Activated B cell treated with CpG ODN at 0.5 μM for 24 hours (primary cell): Measurements from ENCODE around the gene BCAS3. TPM values are rescaled to one million over a fixed set of nuclear protein-coding genes. Genes with fewer than 3 reads are reported as not detected.
"Not testable (repeated sequence)": the region's sequence is repeated elsewhere in the genome, so short reads cannot be mapped to it uniquely, and the experiment has no call there.

Experiments
- ATAC-seq: fragments of 200-7000 bp; cut with Tn5 transposase; one replicate; pipeline ENCODE4 v1.10.0; 2021; ENCODE audit warnings: low read depth, mild to moderate bottlenecking, moderate library complexity
- CTCF ChIA-PET: fragments of 350-600 bp; sonication (Branson Sonifier 250); formaldehyde crosslinking; loops from one replicate; lab custom pipeline; 2021; ENCODE audit warnings: antibody characterized with exemption; lab: Charles Lee
- POLR2A ChIA-PET: fragments of 350-600 bp; sonication (Branson Sonifier 250); formaldehyde crosslinking; loops from one replicate; lab custom pipeline; 2021; ENCODE audit warnings: antibody characterized with exemption; lab: Charles Lee
- DNase-seq: peaks from one replicate; pipeline ENCODE4 v3.0.0; 2022
- H3K27ac Mint-ChIP-seq: one replicate; pipeline ENCODE4 v1.8.0; 2020; ENCODE audit warnings: mixed read lengths
- H3K27me3 Mint-ChIP-seq: one replicate; pipeline ENCODE4 v1.8.0; 2021; ENCODE audit warnings: mixed read lengths
- H3K36me3 Mint-ChIP-seq: one replicate; pipeline ENCODE4 v1.8.0; 2021; ENCODE audit warnings: low read depth, mixed read lengths
- H3K4me1 Mint-ChIP-seq: one replicate; pipeline ENCODE4 v1.8.0; 2021; ENCODE audit warnings: mixed read lengths
- H3K4me3 Mint-ChIP-seq: one replicate; pipeline ENCODE4 v1.8.0; 2020; ENCODE audit warnings: mild to moderate bottlenecking, mixed read lengths
- H3K9me3 Mint-ChIP-seq: one replicate; pipeline ENCODE4 v1.8.0; 2020; ENCODE audit warnings: mixed read lengths
- CTCF ChIP-seq: fragments of 200-600 bp; IDR thresholded peaks from one replicate; pipeline ENCODE4 v1.8.0; 2022; ENCODE audit warnings: antibody characterized with exemption, mild to moderate bottlenecking
- intact Hi-C: fragments of 100-400 bp; cut with micrococcal nuclease; formaldehyde crosslinking; loops from one replicate; pipeline ENCODE4 v1.15.1; 2024
- total RNA-seq: library from RNA; stranded (reverse); gene quantifications from 2 replicates; pipeline ENCODE4 v1.2.3, GENCODE V29; 2022

Gene BCAS3
- total RNA-seq, 1 donor from 2014 or later, result 37.5 TPM

DNA sequence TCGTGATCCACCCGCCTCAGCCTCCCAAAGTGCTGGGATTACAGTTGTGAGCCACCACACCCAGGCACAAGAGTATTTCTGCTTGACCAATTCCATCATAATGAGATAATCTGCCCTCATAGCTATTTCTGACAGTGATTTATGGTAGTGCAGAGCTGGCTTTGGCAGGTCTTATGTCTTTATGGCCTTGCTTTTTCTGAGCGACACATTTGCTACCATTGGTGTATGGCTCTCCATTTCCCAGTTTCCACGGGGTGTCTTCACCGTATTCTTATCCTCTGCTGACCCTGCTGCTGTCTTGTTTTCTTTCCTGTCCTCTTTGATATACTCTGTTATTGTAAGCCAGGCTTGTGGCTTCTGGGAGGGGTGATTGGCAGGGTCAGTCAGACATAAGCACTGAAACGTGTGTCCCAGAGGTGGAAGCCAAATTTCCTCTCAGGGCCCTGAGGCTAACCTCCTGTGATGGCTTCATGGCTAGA, 560.8 kb downstream of the BCAS3 start:
- no peak for TF ChIP-seq CTCF
- DNase-seq (no peak), ATAC-seq (no peak)
- H3K27ac Mint-ChIP-seq, result no peak overlapping the region
- ChIA-PET POLR2A (no interaction called here), CTCF (no interaction called here)
- intact Hi-C loops, result no loop called here
- H3K36me3 Mint-ChIP-seq, result peaks cover 4% of the 10 kb centered on the region
- no peaks in the 10 kb centered on the region for H3K27me3 Mint-ChIP-seq
- no peaks in the 10 kb centered on the region for H3K4me1 Mint-ChIP-seq
- no peaks in the 10 kb centered on the region for H3K9me3 Mint-ChIP-seq
- H3K4me3 Mint-ChIP-seq, result no peak overlapping the region

- intact Hi-C loops, result no loop called here
- H3K27ac Mint-ChIP-seq, result no peak overlapping the region
- no peak overlapping the region for H3K4me3 Mint-ChIP-seq
- ATAC-seq (no peak), DNase-seq (no peak)
- CTCF ChIA-PET, result no interaction called here
- H3K36me3 Mint-ChIP-seq, result peaks cover 5% of the 10 kb centered on the region
- no peaks in the 10 kb centered on the region for H3K27me3 Mint-ChIP-seq
- no peak for TF ChIP-seq CTCF
- H3K9me3 Mint-ChIP-seq, result no peaks in the 10 kb centered on the region
- POLR2A ChIA-PET, result no interaction called here
- H3K4me1 Mint-ChIP-seq, result no peaks in the 10 kb centered on the region
Measured at GRCh38 chr17:61239327-61239726, 561.7 kb downstream of the BCAS3 start.

GRCh38 chr17:61239953-61240352, 562.3 kb downstream of the BCAS3 start:
- intact Hi-C loops, result no loop called here
- ChIA-PET CTCF (no interaction called here), POLR2A (no interaction called here)
- Mint-ChIP-seq H3K4me1 (peaks cover 2% of the 10 kb centered on the region), H3K36me3 (peaks cover 5% of the 10 kb centered on the region), H3K27me3 (no peaks in the 10 kb centered on the region), H3K9me3 (no peaks in the 10 kb centered on the region), H3K27ac (no peak overlapping the region), H3K4me3 (no peak overlapping the region)
- DNase-seq, result no peak
- TF ChIP-seq CTCF, result no peak
- ATAC-seq, result no peak

- POLR2A ChIA-PET, result no interaction called here
- H3K9me3 Mint-ChIP-seq, result no peaks in the 10 kb centered on the region
- no peak for ATAC-seq
- DNase-seq, result no peak
- H3K4me1 Mint-ChIP-seq, result peaks cover 3% of the 10 kb centered on the region
- no peak for TF ChIP-seq CTCF
- H3K36me3 Mint-ChIP-seq, result peaks cover 5% of the 10 kb centered on the region
- H3K27me3 Mint-ChIP-seq, result no peaks in the 10 kb centered on the region
- no peak overlapping the region for H3K27ac Mint-ChIP-seq
- intact Hi-C loops, result no loop called here
- CTCF ChIA-PET, result no interaction called here
- no peak overlapping the region for H3K4me3 Mint-ChIP-seq
Measured at GRCh38 chr17:61240851-61241468, 563.3 kb downstream of the BCAS3 start.

- H3K27me3 Mint-ChIP-seq, H3K27ac Mint-ChIP-seq: not testable (repeated sequence)
Measured at GRCh38 chr17:61244988-61245387, 567.3 kb downstream of the BCAS3 start.

DNA sequence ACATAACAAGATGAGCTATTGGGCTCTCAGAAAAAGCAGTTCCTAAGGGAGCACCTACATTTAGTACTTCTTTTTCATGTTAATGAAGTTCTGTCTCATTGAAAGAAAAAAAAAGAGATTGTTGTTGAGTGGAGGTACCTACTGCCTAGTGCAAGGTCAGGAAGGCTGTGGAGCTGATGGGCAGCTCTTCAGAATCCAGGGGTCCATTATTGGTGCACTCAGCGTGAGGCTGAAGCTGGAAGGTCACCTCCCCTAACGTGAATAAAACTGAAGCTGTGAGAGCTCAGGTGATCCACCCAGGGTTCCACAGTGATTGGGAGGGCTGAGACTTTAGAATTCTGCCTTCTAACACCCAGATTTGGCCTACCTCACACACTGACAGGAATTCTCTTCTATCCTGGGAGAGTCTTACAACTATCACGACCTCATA, 568.1 kb downstream of the BCAS3 start:
- ATAC-seq (no peak), DNase-seq (no peak)
- ChIA-PET POLR2A (no interaction called here), CTCF (no interaction called here)
- TF ChIP-seq CTCF, result no peak
- H3K4me1 Mint-ChIP-seq, result peaks cover 4% of the 10 kb centered on the region
- H3K9me3 Mint-ChIP-seq, result no peaks in the 10 kb centered on the region
- H3K4me3 Mint-ChIP-seq, result no peak overlapping the region
- H3K36me3 Mint-ChIP-seq, result peaks cover 2% of the 10 kb centered on the region
- H3K27me3 Mint-ChIP-seq, result no peaks in the 10 kb centered on the region
- H3K27ac Mint-ChIP-seq, result no peak overlapping the region
- intact Hi-C loops, result no loop called here

More at GRCh38 chr17:61244988-61245387, 567.3 kb downstream of the BCAS3 start:
- CTCF ChIA-PET, DNase-seq, intact Hi-C loops, H3K9me3 Mint-ChIP-seq, H3K4me3 Mint-ChIP-seq, ATAC-seq, H3K4me1 Mint-ChIP-seq, H3K36me3 Mint-ChIP-seq, POLR2A ChIA-PET: not testable (repeated sequence)
